WTC11 (cell line): ENCODE results near the gene DMPK.

Experiments used
- CTCF ChIP-seq: fragments of 200-600 bp; IDR thresholded peaks from 2 replicates; pipeline ENCODE4 v1.8.0; 2022; ENCODE audit warnings: antibody characterized with exemption
- FOXJ3 ChIP-seq: sonication (generic); formaldehyde crosslinking; IDR thresholded peaks from 2 replicates; pipeline ENCODE4 v1.9.0; 2021; ENCODE audit warnings: missing genetic modification reagents, mild to moderate bottlenecking, borderline replicate concordance
- JUN ChIP-seq: sonication (generic); formaldehyde crosslinking; IDR thresholded peaks from 2 replicates; pipeline ENCODE4 v1.8.0; 2023; ENCODE audit warnings: mild to moderate bottlenecking, missing genetic modification reagents
- SMAD3 ChIP-seq: sonication (generic); formaldehyde crosslinking; IDR thresholded peaks from 2 replicates; pipeline ENCODE4 v1.8.0; 2022; ENCODE audit warnings: missing genetic modification reagents, mild to moderate bottlenecking, borderline replicate concordance
- TF ChIP-seq, protein P1 (sequence below): sonication (generic); formaldehyde crosslinking; IDR thresholded peaks from 2 replicates; pipeline ENCODE4 v1.8.0; 2022; ENCODE audit warnings: mild to moderate bottlenecking, missing genetic modification reagents

GRCh38 chr19:45793178-45793564, 10.9 kb upstream of the DMPK start:
- TF ChIP-seq CTCF: no peak
- TF ChIP-seq, protein P1, sequence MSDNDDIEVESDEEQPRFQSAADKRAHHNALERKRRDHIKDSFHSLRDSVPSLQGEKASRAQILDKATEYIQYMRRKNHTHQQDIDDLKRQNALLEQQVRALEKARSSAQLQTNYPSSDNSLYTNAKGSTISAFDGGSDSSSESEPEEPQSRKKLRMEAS (CRISPR knock-in tag): no peak
- TF ChIP-seq SMAD3 (CRISPR knock-in tag): no peak
- TF ChIP-seq FOXJ3 (CRISPR knock-in tag): no peak
- no peak for TF ChIP-seq JUN (CRISPR knock-in tag)
